ENCODE results near the gene ALDH3B1. TPM values are rescaled to one million over a fixed set of nuclear protein-coding genes. Genes with fewer than 3 reads are reported as not detected.

Gene ALDH3B1
- total and polyA plus RNA-seq, 10 of the 15 experiments (the other 5 are each of a cell fraction or from before 2014, with no cell fraction given) = 0.03 to 0.37 (median 0.17) TPM; not detected in 3

DNA sequence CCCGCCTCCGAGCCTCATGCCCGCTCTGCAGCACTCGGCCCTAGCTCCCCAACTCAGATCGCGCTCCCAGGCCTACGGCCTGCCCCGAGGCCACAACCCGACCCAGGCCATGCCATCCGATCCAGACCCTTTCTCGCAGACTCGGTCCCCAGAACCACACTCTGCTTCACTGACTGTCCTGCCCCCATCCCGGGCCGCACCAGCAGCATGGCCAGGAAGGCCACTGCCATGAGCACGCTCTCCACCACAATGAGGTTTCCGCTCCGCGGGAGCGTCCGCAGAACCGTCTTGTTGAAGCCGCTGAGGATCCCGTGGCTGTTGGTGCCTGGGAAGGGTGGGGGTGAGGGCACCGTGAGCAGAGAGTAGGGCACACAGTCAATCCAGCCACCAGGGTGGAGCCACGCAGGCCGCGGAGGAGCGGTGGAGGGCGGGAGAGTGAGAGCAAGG is 12.6 kb upstream of the ALDH3B1 start:
- CTCF ChIA-PET = no interaction called here
- BruUV-seq (replicated peaks) = no TSS peak
- no peak overlapping the region for H3K27ac ChIP-seq (ENCODE audit: control insufficient read depth, insufficient read depth)
- H3K4me2 ChIP-seq (ENCODE audit: control insufficient read depth, insufficient read depth) = no peak overlapping the region
- in situ Hi-C loops (cut with MboI) = no loop called here
- no peaks in the 10 kb centered on the region; a peak in 1 of 4 replicates for H3K36me3 ChIP-seq (ENCODE audit: control insufficient read depth in 2 of 2, insufficient read depth in 2 of 2, low read length in 1 of 2)
- no peaks in the 10 kb centered on the region for H3K9me3 ChIP-seq (replicated peaks; ENCODE audit: control insufficient read depth, insufficient read depth, low read length)
- RAD21 ChIA-PET (ENCODE audit: unreplicated experiment) = no interaction called here
- DNase-seq (ENCODE audit: low read depth, low spot score) = no peak
- POLR2A ChIA-PET = no interaction called here
- no peaks in the 10 kb centered on the region for H3K27me3 ChIP-seq (replicated peaks in 1 of 2; ENCODE audit: control insufficient read depth in 2 of 2, insufficient read depth in 2 of 2, low read length in 1 of 2)
- H3K4me1 ChIP-seq (ENCODE audit: control insufficient read depth, insufficient read depth, low read length) = peaks cover 34% of the 10 kb centered on the region
- SMC1A ChIA-PET (ENCODE audit: uncharacterized antibody, unreplicated experiment) = no interaction called here
- no peak overlapping the region for H2AFZ ChIP-seq (ENCODE audit: control insufficient read depth, low read depth, low read length)
- 98% methylated on average over 29 of the region's 29 CpGs for WGBS (ENCODE audit: insufficient coverage, insufficient replicate concordance, low lambda C conversion rate, missing lambda C conversion rate)
- ATAC-seq = no peak
- no peaks in the 10 kb centered on the region for H4K20me1 ChIP-seq (ENCODE audit: control insufficient read depth, insufficient read depth)
- H3K9ac ChIP-seq (ENCODE audit: control insufficient read depth, insufficient read depth, low read length) = no peak overlapping the region
- no peak overlapping the region for H3K4me3 ChIP-seq
- intact Hi-C loops (cut with micrococcal nuclease; ENCODE audit: unreplicated experiment) = no loop called here
- peaks cover 8% of the 10 kb centered on the region for H3K79me2 ChIP-seq (ENCODE audit: control insufficient read depth, insufficient read depth, low read length)
- FAIRE-seq = no peak
- TF ChIP-seq RAD51 (IDR thresholded peaks at IDR 0.05) (no peak), SMC3 (IDR thresholded peaks at IDR 0.05; ENCODE audit: borderline replicate concordance, low read length) (no peak), NR2C2 (IDR thresholded peaks at IDR 0.05; ENCODE audit: borderline replicate concordance, control insufficient read depth, insufficient read length, low read depth) (no peak), FOXM1 (IDR thresholded peaks at IDR 0.05; ENCODE audit: low read depth, low read length) (no peak), NBN (IDR thresholded peaks at IDR 0.05) (no peak), KLF5 (IDR thresholded peaks at IDR 0.05; ENCODE audit: partially characterized antibody) (no peak)
- TF ChIP-seq, protein P1, sequence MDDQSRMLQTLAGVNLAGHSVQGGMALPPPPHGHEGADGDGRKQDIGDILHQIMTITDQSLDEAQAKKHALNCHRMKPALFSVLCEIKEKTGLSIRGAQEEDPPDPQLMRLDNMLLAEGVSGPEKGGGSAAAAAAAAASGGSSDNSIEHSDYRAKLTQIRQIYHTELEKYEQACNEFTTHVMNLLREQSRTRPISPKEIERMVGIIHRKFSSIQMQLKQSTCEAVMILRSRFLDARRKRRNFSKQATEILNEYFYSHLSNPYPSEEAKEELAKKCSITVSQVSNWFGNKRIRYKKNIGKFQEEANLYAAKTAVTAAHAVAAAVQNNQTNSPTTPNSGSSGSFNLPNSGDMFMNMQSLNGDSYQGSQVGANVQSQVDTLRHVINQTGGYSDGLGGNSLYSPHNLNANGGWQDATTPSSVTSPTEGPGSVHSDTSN (IDR thresholded peaks at IDR 0.05; ENCODE audit: insufficient replicate concordance, low read depth, low read length) = no peak
- TF ChIP-seq, protein P2, sequence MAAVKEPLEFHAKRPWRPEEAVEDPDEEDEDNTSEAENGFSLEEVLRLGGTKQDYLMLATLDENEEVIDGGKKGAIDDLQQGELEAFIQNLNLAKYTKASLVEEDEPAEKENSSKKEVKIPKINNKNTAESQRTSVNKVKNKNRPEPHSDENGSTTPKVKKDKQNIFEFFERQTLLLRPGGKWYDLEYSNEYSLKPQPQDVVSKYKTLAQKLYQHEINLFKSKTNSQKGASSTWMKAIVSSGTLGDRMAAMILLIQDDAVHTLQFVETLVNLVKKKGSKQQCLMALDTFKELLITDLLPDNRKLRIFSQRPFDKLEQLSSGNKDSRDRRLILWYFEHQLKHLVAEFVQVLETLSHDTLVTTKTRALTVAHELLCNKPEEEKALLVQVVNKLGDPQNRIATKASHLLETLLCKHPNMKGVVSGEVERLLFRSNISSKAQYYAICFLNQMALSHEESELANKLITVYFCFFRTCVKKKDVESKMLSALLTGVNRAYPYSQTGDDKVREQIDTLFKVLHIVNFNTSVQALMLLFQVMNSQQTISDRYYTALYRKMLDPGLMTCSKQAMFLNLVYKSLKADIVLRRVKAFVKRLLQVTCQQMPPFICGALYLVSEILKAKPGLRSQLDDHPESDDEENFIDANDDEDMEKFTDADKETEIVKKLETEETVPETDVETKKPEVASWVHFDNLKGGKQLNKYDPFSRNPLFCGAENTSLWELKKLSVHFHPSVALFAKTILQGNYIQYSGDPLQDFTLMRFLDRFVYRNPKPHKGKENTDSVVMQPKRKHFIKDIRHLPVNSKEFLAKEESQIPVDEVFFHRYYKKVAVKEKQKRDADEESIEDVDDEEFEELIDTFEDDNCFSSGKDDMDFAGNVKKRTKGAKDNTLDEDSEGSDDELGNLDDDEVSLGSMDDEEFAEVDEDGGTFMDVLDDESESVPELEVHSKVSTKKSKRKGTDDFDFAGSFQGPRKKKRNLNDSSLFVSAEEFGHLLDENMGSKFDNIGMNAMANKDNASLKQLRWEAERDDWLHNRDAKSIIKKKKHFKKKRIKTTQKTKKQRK (IDR thresholded peaks at IDR 0.05; ENCODE audit: low read depth, low read length) = no peak
- TF ChIP-seq, protein P3, sequence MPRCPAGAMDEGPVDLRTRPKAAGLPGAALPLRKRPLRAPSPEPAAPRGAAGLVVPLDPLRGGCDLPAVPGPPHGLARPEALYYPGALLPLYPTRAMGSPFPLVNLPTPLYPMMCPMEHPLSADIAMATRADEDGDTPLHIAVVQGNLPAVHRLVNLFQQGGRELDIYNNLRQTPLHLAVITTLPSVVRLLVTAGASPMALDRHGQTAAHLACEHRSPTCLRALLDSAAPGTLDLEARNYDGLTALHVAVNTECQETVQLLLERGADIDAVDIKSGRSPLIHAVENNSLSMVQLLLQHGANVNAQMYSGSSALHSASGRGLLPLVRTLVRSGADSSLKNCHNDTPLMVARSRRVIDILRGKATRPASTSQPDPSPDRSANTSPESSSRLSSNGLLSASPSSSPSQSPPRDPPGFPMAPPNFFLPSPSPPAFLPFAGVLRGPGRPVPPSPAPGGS (IDR thresholded peaks at IDR 0.05; ENCODE audit: borderline replicate concordance, insufficient read depth, low read depth, low read length, poor library complexity, severe bottlenecking) = no peak
- TF ChIP-seq, protein P4, sequence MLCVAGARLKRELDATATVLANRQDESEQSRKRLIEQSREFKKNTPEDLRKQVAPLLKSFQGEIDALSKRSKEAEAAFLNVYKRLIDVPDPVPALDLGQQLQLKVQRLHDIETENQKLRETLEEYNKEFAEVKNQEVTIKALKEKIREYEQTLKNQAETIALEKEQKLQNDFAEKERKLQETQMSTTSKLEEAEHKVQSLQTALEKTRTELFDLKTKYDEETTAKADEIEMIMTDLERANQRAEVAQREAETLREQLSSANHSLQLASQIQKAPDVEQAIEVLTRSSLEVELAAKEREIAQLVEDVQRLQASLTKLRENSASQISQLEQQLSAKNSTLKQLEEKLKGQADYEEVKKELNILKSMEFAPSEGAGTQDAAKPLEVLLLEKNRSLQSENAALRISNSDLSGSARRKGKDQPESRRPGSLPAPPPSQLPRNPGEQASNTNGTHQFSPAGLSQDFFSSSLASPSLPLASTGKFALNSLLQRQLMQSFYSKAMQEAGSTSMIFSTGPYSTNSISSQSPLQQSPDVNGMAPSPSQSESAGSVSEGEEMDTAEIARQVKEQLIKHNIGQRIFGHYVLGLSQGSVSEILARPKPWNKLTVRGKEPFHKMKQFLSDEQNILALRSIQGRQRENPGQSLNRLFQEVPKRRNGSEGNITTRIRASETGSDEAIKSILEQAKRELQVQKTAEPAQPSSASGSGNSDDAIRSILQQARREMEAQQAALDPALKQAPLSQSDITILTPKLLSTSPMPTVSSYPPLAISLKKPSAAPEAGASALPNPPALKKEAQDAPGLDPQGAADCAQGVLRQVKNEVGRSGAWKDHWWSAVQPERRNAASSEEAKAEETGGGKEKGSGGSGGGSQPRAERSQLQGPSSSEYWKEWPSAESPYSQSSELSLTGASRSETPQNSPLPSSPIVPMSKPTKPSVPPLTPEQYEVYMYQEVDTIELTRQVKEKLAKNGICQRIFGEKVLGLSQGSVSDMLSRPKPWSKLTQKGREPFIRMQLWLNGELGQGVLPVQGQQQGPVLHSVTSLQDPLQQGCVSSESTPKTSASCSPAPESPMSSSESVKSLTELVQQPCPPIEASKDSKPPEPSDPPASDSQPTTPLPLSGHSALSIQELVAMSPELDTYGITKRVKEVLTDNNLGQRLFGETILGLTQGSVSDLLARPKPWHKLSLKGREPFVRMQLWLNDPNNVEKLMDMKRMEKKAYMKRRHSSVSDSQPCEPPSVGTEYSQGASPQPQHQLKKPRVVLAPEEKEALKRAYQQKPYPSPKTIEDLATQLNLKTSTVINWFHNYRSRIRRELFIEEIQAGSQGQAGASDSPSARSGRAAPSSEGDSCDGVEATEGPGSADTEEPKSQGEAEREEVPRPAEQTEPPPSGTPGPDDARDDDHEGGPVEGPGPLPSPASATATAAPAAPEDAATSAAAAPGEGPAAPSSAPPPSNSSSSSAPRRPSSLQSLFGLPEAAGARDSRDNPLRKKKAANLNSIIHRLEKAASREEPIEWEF (IDR thresholded peaks at IDR 0.05; ENCODE audit: insufficient replicate concordance, low read depth, low read length) = no peak
